Activated CD4-positive, alpha-beta T cell treated with anti-CD3 and anti-CD28 coated beads, Interleukin-2, Interleukin-4, amounts not matched to agents 100 ng/mL and 50 ng/mL, durations not matched to agents 16 hours and 8 hours (primary cell): ENCODE measurements around the gene CSF2RB.
"Not testable (repeated sequence)": the region's sequence is repeated elsewhere in the genome, so short reads cannot be mapped to it uniquely, and the experiment has no call there.

Experiments
- DNase-seq: peaks from one replicate; pipeline ENCODE4 v3.0.0-alpha.2; 2020; ENCODE audit warnings: low spot score

The CSF2RB gene

DNA sequence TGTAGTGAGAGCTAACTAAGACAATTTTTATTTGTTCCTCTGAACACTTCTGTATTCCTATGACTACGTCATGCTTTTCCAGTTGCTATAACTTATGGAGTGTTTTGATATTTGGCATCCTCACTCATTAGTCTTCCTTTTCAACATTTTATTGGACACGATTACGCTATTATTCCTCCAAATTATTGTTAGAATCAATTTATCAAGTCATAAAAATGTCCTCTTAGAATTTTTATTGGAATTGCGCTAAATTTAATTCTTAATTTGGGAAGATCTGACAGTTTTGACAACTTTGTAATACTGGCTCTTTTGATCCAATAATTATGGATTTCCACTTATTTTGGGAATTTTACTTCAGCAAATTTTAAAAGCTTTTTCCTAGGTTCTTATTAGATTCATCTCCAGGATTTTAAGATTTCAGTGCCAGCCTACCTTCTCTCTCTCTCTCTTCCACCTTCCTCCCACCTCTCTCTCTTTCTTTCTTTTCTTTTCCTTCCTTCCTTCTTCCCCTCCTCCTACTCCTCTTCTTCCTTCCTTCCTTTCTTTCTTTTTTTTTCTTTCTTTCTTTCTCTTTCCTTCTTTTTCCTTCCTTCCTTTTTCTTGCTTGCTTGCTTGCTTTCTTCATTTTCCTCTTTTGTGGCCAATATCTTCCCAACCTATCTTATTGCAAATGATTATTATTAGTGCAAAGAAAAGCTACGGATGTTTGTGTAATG lies 55.0 kb downstream of the CSF2RB start:
- DNase-seq: no peak

DNA sequence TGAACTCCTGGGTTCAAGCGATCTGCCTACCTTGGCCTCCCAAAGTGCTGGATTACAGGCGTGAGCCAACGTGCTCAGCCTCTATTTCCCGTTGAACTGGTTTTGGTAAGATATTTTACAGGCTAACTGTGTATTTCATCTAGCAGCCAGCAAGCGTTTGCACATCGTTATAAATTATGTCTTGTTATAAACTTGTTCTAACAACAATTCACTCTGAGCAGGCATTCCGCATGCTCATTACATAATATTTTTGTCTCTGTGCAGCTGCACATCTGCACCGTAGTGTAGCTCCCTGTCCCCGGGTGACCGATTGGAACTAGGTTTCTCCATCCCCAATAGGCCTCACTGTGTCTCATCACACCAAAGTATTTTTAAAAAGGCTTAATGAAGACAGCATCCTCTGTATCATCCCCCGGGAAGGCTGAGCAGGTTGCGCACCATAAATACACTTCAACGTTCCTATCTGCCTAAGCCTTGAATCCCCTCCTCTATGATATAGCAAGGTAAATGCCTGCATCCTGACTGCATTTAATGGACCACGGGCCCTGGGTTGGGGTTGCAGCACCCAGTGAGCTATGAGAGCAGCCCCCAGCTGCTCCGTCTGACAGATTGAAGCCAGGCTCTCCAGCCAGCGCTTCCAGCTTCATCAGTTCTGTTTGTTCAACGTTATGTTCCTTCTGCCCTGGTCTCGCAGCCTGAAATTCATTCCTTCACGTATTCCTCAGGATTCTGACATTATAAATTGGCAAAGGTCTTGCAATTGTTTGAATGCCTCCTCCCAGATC lies 58.1 kb downstream of the CSF2RB start:
- no peak for DNase-seq

DNA sequence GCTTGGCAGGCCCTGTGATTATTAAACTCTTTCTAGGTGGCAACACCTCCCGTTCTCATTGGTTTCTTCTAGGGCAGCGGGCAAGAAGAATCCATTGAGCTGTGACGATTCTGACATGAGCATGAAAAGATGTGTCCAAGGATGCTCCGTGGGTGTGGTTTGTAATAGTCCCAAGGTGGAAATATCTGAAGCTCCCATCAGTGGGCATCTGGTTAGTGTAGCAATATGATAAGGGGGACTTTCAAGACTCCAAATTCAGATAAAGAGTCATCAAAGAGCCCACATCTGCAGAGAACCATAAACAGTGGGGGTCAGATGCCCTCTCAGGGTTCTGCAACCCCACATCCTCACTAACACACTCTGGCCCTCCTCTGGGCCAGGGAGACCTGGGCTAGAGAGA lies 63.2 kb downstream of the CSF2RB start:
- no peak for DNase-seq

DNA sequence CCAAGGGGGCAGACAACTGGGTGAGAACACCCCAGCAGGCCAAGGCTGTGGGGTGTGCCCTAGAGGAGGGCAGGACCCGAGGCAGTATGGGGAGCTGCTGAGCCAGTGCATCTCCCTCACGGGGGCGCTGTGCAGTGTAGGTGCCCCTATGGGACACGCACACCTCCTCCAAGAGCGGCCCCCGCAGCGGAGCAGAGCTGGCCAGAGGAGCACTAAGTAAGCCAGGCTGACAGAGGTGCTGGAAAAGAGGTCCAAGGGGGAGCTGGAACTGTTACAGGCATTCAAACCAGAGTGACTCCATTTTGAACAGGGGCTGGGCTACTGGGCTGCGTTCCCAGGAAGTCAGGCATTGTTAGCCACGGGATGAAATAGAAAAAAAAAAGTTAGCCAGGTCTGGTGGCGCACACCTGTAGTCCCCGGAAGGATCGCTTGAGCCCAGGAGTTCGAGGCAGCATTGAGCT lies 64.0 kb downstream of the CSF2RB start:
- peak; percentile 69 for DNase-seq

DNA sequence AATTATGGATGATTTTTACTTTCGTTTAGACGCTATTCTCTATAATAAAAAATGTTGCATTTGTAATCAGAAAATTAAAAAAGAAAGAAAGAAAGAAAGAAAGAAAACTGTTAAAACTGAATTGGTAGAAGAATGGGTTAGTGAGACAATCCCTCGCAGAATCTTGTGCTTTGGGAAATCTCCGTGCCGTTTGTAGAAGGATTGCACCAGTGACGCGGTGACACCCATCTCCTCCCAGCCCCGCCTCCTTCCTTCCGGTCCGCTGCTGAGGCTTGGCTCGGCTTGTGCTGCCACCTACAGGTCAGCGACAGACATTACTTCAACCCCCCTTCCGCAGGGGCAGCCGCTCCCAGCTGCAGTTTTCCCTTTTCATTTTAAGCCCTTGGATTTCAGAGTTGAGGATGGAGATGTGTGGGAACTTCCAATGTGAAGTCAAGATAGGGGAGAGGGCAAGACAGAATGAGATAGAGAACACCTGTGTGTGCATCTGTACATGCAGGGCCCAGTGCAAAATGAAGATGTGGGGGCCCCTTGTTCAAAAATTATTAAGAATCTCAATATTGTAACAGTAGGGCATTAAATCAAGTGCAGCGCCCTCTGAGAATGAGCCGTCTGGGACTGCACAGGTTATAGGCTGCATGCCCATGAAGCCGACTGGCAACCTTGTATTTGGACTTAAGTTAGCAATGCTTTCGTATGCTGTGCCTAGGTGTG lies 64.7 kb downstream of the CSF2RB start:
- peak; percentile 92 for DNase-seq

DNA sequence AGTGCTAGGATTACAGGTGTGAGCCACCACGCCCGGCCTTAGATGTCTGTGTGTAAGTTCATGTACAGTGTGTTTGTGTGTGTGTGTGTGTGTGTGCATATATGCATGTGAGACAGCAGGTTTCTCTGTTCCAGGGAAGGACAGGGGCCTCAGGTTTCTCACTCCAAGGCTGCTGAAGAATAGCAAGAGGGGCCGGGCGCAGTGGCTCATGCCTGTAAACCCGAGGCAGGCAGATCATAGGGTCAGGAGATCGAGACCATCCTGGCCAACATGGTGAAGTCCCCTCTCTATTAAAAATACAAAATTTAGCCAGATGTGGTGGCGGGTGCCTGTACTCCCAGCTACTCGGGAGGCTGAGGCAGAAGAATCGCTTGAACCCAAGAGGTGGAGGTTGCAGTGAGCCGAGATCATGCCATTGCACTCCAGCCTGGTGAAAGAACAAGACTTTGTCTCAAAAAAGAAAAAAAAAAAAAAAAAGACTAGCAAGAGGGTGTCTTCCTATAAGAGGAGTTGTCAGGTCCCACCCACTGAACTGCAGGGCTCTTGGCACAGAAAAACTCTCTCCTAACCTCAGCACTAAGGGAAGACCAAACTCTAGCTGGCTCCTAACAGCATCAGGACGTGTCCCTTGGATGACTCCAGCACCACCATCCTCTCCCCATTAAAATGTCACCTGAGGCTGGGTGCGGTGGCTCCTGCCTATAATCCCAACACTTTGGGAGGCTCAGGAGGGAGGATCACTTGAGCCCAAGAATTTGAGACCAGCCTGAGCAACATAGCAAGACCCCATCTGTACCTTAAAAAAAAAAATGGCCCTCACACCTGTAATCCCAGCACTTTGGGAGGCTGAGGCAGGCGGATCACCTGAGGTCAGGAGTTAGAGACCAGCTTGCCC lies 65.8 kb downstream of the CSF2RB start:
- DNase-seq: no peak

DNA sequence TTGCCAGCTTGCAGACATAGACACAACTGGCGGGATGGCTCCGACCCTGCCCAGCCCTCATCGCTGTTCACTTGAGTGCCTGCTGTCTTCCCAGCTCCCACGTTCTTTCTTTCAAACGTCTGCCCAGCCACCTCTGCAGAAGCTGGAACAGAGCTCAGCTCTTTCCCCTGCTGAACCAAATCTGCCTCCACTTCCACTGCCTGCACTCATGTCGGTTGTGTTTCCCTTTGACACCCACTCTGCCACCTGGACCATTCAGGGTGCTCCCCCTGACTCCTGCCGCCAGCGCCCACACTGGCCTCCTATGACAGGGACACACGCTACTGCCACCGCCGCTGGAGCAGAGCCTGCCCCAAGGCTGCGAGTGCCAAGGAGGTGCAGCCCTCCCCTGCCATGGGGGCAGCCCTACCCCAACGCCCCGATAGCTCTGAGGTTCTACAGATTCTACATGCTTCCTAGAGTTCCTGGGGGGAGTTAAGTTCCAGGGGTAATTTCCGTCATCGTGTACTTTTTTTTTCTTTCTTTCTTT lies 67.9 kb downstream of the CSF2RB start:
- no peak for DNase-seq

DNA sequence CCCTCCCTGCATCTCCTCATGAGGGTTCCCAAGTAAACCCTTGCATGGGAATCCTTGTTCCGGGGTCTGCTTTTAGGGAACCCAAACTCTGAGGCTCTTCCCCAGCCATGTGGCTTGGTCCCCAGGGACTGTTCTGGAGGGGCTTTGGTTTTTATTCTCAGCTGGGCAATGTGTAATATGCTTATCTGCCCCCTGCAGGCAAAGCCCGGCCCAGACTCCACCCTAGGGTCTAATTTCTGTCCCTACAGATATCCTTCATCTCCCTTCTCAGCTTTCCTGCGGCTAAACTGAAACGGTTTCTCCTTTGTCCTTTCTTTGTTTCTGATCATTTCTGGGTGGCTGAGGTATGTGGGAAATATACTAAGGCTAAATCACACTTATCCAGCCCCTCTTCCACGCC lies 68.7 kb downstream of the CSF2RB start:
- no peak for DNase-seq

DNA sequence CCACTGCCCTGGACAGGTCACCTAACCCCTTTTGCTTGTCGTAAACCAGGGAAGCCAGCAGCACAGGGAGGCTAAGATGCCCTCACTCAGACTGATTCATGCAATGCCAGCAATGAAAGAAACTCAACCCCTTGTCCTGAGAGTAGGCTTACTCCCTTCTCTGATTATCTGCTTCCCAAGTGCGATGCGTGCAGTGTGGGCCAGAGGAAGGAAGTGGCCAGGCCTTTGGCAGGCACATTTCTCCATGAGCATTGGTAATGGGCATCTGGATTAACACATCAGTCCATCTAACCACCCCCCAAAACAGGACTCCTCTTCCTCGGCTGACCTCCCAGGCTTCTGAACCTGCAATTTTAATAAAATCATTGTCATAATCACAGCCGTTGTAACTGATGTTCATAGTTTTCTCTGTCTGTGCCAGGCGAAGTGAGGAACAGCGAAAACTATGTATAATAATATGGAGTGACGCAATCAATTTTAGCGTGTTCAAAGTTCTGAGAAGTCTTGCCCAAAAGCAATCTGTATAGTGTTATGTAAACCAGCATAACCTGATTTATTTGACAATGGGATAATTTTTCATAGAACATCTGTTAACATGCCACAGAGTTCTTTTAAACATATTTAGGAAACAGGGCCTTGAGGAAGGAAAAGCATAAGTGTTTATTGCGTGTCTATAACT lies 71.9 kb downstream of the CSF2RB start:
- DNase-seq: no peak

DNA sequence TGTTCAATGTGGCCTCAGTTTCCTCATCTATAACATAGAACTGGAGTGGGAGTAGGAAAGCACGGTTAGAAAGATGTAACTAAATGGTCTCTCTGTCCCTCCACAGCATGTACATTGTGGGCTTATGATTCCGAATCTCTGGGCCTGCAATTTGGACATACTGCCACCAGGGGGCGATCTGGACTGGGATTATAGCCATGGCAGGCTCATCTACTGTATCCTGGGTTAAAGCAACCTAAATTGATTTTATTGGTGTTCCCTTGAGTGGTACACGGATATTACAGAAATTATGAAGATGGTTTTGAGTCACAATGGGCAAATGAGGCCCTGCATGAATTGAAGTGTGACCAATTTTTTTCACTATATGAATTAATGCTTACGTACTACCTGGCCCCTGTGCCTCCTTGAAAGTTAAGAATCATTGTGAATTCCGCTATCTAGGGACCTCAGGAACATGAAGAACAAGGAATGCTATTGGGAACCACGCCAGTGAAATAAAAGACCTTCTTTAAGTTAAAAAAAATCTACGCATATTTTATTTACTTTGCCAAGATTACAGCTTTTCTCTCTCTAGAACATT lies 72.9 kb downstream of the CSF2RB start:
- DNase-seq: peak; percentile 55

DNA sequence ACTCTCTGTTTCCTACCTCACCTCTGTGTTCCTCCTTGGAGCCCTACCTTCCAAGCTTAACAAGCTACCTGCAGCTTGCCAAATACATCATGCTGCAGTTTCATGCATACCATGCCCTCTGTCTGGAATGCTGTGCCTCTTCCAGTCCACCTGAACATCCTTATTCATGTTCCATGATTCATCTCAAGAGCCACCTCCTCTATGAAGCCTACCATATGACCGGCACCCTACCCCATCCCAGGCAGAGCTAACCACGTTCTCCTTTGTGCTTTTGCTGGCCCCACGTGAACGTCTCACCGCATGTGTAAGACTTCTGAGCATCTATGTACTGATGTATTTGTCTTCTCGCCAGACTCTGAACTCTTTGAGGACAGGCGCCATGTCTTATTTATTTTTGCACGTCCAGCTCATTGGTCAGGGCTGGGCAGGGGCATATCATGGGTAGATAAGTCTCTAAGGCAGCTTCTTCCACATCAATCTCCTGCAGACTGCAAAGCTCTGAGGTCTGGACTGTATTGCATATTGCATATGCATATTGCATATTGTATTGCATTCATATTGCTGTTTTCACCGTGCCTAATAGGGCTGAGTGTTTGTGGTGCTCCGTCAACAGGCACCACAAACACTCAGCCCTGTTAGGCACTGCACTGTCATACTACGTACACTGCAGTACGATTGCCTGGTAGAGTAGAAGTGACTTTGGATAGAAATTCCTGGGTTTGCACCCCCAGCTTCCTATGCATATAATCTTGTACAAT lies 74.8 kb downstream of the CSF2RB start:
- no peak for DNase-seq

DNA sequence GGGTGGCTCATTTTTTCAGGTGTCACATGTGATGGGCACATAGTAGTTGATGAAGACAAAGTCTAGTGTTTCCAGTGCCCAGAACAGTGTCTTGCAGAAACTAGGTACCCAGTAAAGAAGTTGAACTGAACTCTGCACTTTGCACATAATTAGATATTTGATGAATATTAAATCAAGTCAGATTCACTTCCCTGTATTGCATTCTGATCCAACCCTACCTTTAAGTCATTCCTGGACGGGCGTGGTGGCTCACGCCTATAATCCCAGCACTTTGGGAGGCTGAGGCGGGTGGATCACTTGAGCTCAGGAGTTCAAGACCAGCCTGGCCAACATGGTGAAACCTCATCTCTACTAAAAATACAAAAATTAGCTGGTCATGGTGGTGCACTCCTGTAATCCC lies 75.6 kb downstream of the CSF2RB start:
- not testable (repeated sequence) for DNase-seq
